HepG2 (cell line): ENCODE results near the gene NGB. TPM values are rescaled to one million over a fixed set of nuclear protein-coding genes. Genes with fewer than 3 reads are reported as not detected.
A peak's percentile ranks its signal among the peaks of the same experiment; 100 is the strongest.

Experiments used
- BHLHE40 ChIP-seq: IDR thresholded peaks from 2 replicates; pipeline ENCODE4 v1.6.1; 2011; ENCODE audit warnings: low read length, improper control_type of control experiment
- FOXA1 ChIP-seq, 2 experiments: fragments of 450-650 bp in 1 of 2; sonication (generic) in 1 of 2; formaldehyde crosslinking in 1 of 2; IDR thresholded peaks; 2 replicates each; pipeline versions ENCODE4 v1.4.0 to v1.6.1; 2016 to 2020; ENCODE audit warnings: missing genetic modification reagents in 1 of 2
- HDAC1 ChIP-seq: sonication (generic); formaldehyde crosslinking; IDR thresholded peaks from 2 replicates; pipeline ENCODE4 v1.5.1; 2020; ENCODE audit warnings: mild to moderate bottlenecking, missing genetic modification reagents
- HNF4A ChIP-seq: sonication (generic); formaldehyde crosslinking; IDR thresholded peaks from 2 replicates; pipeline ENCODE4 v1.4.0; 2020; ENCODE audit warnings: missing genetic modification reagents
- KAT2B ChIP-seq: fragments of 150-350 bp; IDR thresholded peaks from 2 replicates; pipeline ENCODE4 v1.6.1; 2014; ENCODE audit warnings: low read depth, low read length, borderline replicate concordance
- PITX1 ChIP-seq: sonication (generic); formaldehyde crosslinking; IDR thresholded peaks from 2 replicates; pipeline ENCODE4 v1.5.1; 2020; ENCODE audit warnings: mild to moderate bottlenecking, missing genetic modification reagents
- RFX5 ChIP-seq: IDR thresholded peaks from 2 replicates; pipeline ENCODE4 v1.6.1; 2011; ENCODE audit warnings: low read depth, low read length, improper control_type of control experiment
- U2AF2 ChIP-seq: fragments of 200-400 bp; formaldehyde crosslinking; IDR thresholded peaks from 2 replicates; pipeline ENCODE4 v1.6.1; 2017; ENCODE audit warnings: low read depth, mild to moderate bottlenecking, low read length
- ZNF124 ChIP-seq: sonication (generic); formaldehyde crosslinking; IDR thresholded peaks from 2 replicates; pipeline ENCODE4 v1.4.0; 2020; ENCODE audit warnings: missing genetic modification reagents
- ZNF205 ChIP-seq: IDR thresholded peaks from 2 replicates; pipeline ENCODE4 v1.6.1; 2018; ENCODE audit warnings: missing biosample characterization, missing genetic modification reagents
- ZNF232 ChIP-seq: sonication (generic); formaldehyde crosslinking; IDR thresholded peaks from 2 replicates; pipeline ENCODE4 v1.4.0; 2020; ENCODE audit warnings: missing genetic modification reagents, borderline replicate concordance
- ZNF264 ChIP-seq: sonication (generic); formaldehyde crosslinking; IDR thresholded peaks from 2 replicates; pipeline ENCODE4 v1.4.0; 2020; ENCODE audit warnings: missing genetic modification reagents
- ZNF724P ChIP-seq: sonication (generic); formaldehyde crosslinking; IDR thresholded peaks from 2 replicates; pipeline ENCODE4 v1.8.0; 2022; ENCODE audit warnings: missing genetic modification reagents, borderline replicate concordance
- ZNF775 ChIP-seq: sonication (generic); formaldehyde crosslinking; IDR thresholded peaks from 2 replicates; pipeline ENCODE4 v1.4.0; 2020; ENCODE audit warnings: missing genetic modification reagents, mild to moderate bottlenecking, moderate library complexity, borderline replicate concordance
- ZNF816 ChIP-seq: sonication (generic); formaldehyde crosslinking; IDR thresholded peaks from 2 replicates; pipeline ENCODE4 v1.8.0; 2022; ENCODE audit warnings: missing genetic modification reagents, mild to moderate bottlenecking, borderline replicate concordance
- polyA plus RNA-seq, 8 experiments: library from polyadenylated mRNA; depleted of rRNA in 3 of 8; stranded (reverse) in 7 of 8; unstranded in 1 of 8; fragments of >200 nt; fragmentation: Illumina TruSeq in 4 of 8; extraction: Trizol in 4 of 8; gene quantifications; 2 replicates each; pipeline versions ENCODE4 v1.2.1 to v1.2.3, GENCODE V29; 2011 to 2016; ENCODE audit warnings: low read depth in 4 of 8, missing spikeins in 1 of 8, mixed read lengths in 1 of 8; ENCODE audit not compliant: insufficient read depth in 1 of 8
- total RNA-seq, 5 experiments: library from RNA; depleted of rRNA; stranded (reverse); fragments of >200 nt; fragmentation: Illumina TruSeq; extraction: Trizol; gene quantifications; 2 replicates each; pipeline ENCODE4 v1.2.3, GENCODE V29; 2016; ENCODE audit warnings: low read depth in 1 of 5
- TF ChIP-seq, protein P1 (sequence below): sonication (generic); formaldehyde crosslinking; IDR thresholded peaks from 2 replicates; pipeline ENCODE4 v1.5.1; 2020; ENCODE audit warnings: missing genetic modification reagents, mild to moderate bottlenecking, borderline replicate concordance
- TF ChIP-seq, protein P2 (sequence below), 2 experiments: sonication (generic) in 1 of 2; formaldehyde crosslinking in 1 of 2; IDR thresholded peaks; 2 replicates each; pipeline versions ENCODE4 v1.4.0 to v1.6.1; 2016 to 2020; ENCODE audit warnings: borderline replicate concordance in 1 of 2, low read depth in 1 of 2, mild to moderate bottlenecking in 1 of 2, missing genetic modification reagents in 1 of 2
- TF ChIP-seq, protein P3 (sequence below), 2 experiments: sonication (generic) in 1 of 2; formaldehyde crosslinking in 1 of 2; IDR thresholded peaks; 2 replicates each; pipeline versions ENCODE4 v1.5.1 to v1.6.1; 2011 to 2020; ENCODE audit warnings: borderline replicate concordance in 1 of 2, low read depth in 1 of 2, low read length in 1 of 2, mild to moderate bottlenecking in 1 of 2, missing genetic modification reagents in 1 of 2, moderate library complexity in 1 of 2
- TF ChIP-seq, protein P4 (sequence below): sonication (generic); formaldehyde crosslinking; conservative IDR thresholded peaks from 2 replicates; pipeline ENCODE4 v1.5.0; 2020; ENCODE audit warnings: missing genetic modification reagents

NGB gene
- total and polyA plus RNA-seq, 2 of the 13 experiments (the other 11 are each of a cell fraction or from before 2014, with no cell fraction given), result 0.04 TPM; not detected in 1

DNA sequence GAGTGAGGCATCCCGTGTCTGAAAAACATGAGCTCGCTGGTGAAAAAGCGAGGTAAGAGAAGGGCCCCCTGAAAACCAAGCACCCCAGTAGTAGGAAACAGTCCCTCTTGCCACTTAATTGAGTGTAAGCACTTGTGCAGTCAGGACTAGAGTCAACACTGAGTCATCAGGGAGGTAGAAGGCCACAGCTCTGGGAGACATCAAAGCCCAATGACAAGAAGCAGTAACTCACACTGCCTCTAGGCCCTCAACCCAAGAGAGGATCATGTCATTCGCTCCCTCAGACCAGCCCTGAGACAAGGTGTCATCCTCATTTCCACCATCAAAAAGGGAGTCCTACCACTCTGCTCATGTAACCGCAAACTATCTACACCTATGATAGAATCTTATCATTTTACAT is 31.9 kb upstream of the NGB start (continued):
- TF ChIP-seq, protein P1, sequence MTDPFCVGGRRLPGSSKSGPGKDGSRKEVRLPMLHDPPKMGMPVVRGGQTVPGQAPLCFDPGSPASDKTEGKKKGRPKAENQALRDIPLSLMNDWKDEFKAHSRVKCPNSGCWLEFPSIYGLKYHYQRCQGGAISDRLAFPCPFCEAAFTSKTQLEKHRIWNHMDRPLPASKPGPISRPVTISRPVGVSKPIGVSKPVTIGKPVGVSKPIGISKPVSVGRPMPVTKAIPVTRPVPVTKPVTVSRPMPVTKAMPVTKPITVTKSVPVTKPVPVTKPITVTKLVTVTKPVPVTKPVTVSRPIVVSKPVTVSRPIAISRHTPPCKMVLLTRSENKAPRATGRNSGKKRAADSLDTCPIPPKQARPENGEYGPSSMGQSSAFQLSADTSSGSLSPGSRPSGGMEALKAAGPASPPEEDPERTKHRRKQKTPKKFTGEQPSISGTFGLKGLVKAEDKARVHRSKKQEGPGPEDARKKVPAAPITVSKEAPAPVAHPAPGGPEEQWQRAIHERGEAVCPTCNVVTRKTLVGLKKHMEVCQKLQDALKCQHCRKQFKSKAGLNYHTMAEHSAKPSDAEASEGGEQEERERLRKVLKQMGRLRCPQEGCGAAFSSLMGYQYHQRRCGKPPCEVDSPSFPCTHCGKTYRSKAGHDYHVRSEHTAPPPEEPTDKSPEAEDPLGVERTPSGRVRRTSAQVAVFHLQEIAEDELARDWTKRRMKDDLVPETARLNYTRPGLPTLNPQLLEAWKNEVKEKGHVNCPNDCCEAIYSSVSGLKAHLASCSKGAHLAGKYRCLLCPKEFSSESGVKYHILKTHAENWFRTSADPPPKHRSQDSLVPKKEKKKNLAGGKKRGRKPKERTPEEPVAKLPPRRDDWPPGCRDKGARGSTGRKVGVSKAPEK (CRISPR knock-in tag), result no peak
- TF ChIP-seq RFX5, result no peak
- TF ChIP-seq ZNF816 (CRISPR knock-in tag), result no peak
- no peak for TF ChIP-seq ZNF724P (CRISPR knock-in tag)
- TF ChIP-seq BHLHE40, result 0 out of 2 replicates have a peak, but pooled peaks have one; percentile 36
- no peak for TF ChIP-seq HNF4A (CRISPR knock-in tag)
- no peak for TF ChIP-seq ZNF232 (CRISPR knock-in tag)
- TF ChIP-seq, protein P2, sequence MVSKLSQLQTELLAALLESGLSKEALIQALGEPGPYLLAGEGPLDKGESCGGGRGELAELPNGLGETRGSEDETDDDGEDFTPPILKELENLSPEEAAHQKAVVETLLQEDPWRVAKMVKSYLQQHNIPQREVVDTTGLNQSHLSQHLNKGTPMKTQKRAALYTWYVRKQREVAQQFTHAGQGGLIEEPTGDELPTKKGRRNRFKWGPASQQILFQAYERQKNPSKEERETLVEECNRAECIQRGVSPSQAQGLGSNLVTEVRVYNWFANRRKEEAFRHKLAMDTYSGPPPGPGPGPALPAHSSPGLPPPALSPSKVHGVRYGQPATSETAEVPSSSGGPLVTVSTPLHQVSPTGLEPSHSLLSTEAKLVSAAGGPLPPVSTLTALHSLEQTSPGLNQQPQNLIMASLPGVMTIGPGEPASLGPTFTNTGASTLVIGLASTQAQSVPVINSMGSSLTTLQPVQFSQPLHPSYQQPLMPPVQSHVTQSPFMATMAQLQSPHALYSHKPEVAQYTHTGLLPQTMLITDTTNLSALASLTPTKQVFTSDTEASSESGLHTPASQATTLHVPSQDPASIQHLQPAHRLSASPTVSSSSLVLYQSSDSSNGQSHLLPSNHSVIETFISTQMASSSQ (IDR thresholded peaks at IDR 0.05; ENCODE audit: low read depth), result no peak
- TF ChIP-seq, protein P2 (CRISPR knock-in tag; IDR thresholded peaks at IDR 0.05; ENCODE audit: borderline replicate concordance), result no peak
- no peak for TF ChIP-seq ZNF775 (CRISPR knock-in tag)
- TF ChIP-seq HDAC1 (CRISPR knock-in tag), result no peak
- TF ChIP-seq PITX1 (CRISPR knock-in tag), result no peak
- TF ChIP-seq ZNF264, result no peak
- TF ChIP-seq ZNF124, result no peak
- TF ChIP-seq FOXA1 (IDR thresholded peaks at IDR 0.05), result 0 out of 2 replicates have a peak, but pooled peaks have one; percentile 20
- TF ChIP-seq FOXA1 (CRISPR knock-in tag; IDR thresholded peaks at IDR 0.05), result peak; percentile 82
- TF ChIP-seq, protein P3, sequence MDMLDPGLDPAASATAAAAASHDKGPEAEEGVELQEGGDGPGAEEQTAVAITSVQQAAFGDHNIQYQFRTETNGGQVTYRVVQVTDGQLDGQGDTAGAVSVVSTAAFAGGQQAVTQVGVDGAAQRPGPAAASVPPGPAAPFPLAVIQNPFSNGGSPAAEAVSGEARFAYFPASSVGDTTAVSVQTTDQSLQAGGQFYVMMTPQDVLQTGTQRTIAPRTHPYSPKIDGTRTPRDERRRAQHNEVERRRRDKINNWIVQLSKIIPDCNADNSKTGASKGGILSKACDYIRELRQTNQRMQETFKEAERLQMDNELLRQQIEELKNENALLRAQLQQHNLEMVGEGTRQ (IDR thresholded peaks at IDR 0.05; ENCODE audit: low read depth, low read length), result no peak
- TF ChIP-seq, protein P3 (CRISPR knock-in tag; IDR thresholded peaks at IDR 0.05; ENCODE audit: borderline replicate concordance), result no peak
- no peak for TF ChIP-seq ZNF205 (CRISPR knock-in tag)
- TF ChIP-seq, protein P4, sequence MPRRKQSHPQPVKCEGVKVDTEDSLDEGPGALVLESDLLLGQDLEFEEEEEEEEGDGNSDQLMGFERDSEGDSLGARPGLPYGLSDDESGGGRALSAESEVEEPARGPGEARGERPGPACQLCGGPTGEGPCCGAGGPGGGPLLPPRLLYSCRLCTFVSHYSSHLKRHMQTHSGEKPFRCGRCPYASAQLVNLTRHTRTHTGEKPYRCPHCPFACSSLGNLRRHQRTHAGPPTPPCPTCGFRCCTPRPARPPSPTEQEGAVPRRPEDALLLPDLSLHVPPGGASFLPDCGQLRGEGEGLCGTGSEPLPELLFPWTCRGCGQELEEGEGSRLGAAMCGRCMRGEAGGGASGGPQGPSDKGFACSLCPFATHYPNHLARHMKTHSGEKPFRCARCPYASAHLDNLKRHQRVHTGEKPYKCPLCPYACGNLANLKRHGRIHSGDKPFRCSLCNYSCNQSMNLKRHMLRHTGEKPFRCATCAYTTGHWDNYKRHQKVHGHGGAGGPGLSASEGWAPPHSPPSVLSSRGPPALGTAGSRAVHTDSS (CRISPR knock-in tag), result no peak
- TF ChIP-seq U2AF2, result no peak
- TF ChIP-seq KAT2B, result no peak
